SK-N-SH (cell line): ENCODE data around the gene ISL2. TPM values are rescaled to one million over a fixed set of nuclear protein-coding genes. Genes with fewer than 3 reads are reported as not detected.

ENCODE experiments used
- CTCF ChIA-PET: fragments of 300-600, 350-600 bp; formaldehyde crosslinking; extraction: SDS; loops from one replicate; lab custom pipeline; 2021; lab: Yijun Ruan, JAX
- POLR2A ChIA-PET: fragments of 350-600 bp; sonication (Branson Sonifier 250); formaldehyde crosslinking; extraction: SDS; loops from one replicate; lab custom pipeline; 2020; ENCODE audit warnings: antibody characterized with exemption, inconsistent platforms; lab: Yijun Ruan, JAX
- DNase-seq: peaks from one replicate; pipeline ENCODE4 v3.0.0; 2012
- H2AFZ ChIP-seq: fragments of 200-600 bp; sonication (generic); 2 replicates; pipeline ENCODE4 v1.8.1; 2016; ENCODE audit warnings: antibody characterized with exemption, mild to moderate bottlenecking, low read depth
- H3F3A ChIP-seq: fragments of 200-600 bp; sonication (generic); replicated peaks from 2 replicates; pipeline ENCODE3; 2016; ENCODE audit warnings: antibody characterized with exemption, mild to moderate bottlenecking; ENCODE audit not compliant: insufficient read depth
- H3K27ac ChIP-seq, 2 experiments: fragments of 200-500 bp in 1 of 2; fragments of 200-600 bp in 1 of 2; sonication (Bioruptor generic) in 1 of 2; sonication (generic), shearing (Covaris generic) in 1 of 2; 2 replicates each; pipeline versions ENCODE4 v1.5.1 to v1.6.1; 2014 to 2016; ENCODE audit warnings: low read depth in 2 of 2, inconsistent platforms in 1 of 2, low read length in 1 of 2, mild to moderate bottlenecking in 1 of 2, mixed read lengths in 1 of 2
- H3K27me3 ChIP-seq: fragments of 200-600 bp; sonication (generic), shearing (Covaris generic); 2 replicates; pipeline ENCODE4 v1.6.1; 2016; ENCODE audit warnings: mixed run types; ENCODE audit not compliant: insufficient read depth
- H3K36me3 ChIP-seq, 2 experiments: fragments of 200-500 bp in 1 of 2; fragments of 200-600 bp in 1 of 2; sonication (Bioruptor generic) in 1 of 2; sonication (generic) in 1 of 2; replicated peaks in 1 of 2; 2 replicates each; pipeline versions ENCODE3 to v1.5.1; 2014 to 2016; ENCODE audit warnings: low read length in 1 of 2, mild to moderate bottlenecking in 1 of 2; ENCODE audit not compliant: insufficient read depth in 2 of 2, control insufficient read depth in 1 of 2
- H3K4me1 ChIP-seq, 2 experiments: fragments of 200-500 bp in 1 of 2; fragments of 200-600 bp in 1 of 2; sonication (Bioruptor generic) in 1 of 2; sonication (generic), shearing (Covaris generic) in 1 of 2; 2 replicates each; pipeline versions ENCODE4 v1.5.1 to v1.6.1; 2014 to 2016; ENCODE audit warnings: low read depth in 1 of 2, low read length in 1 of 2, mixed run types in 1 of 2; ENCODE audit not compliant: insufficient read depth in 2 of 2, control insufficient read depth in 1 of 2
- H3K4me2 ChIP-seq: fragments of 200-600 bp; sonication (generic), shearing (Covaris generic); 2 replicates; pipeline ENCODE4 v1.6.1; 2017; ENCODE audit warnings: mixed run types
- H3K4me3 ChIP-seq, 2 experiments: fragments of 200-500 bp in 1 of 2; fragments of 200-600 bp in 1 of 2; sonication (Bioruptor generic) in 1 of 2; sonication (generic), shearing (Covaris generic) in 1 of 2; 2 replicates each; pipeline versions ENCODE4 v1.5.1 to v1.8.1; 2014 to 2016; ENCODE audit warnings: low read depth in 2 of 2, inconsistent platforms in 1 of 2, low read length in 1 of 2, mild to moderate bottlenecking in 1 of 2, mixed read lengths in 1 of 2, moderate library complexity in 1 of 2
- H3K79me2 ChIP-seq: fragments of 200-600 bp; sonication (generic); 2 replicates; pipeline ENCODE4 v1.8.1; 2017; ENCODE audit warnings: mild to moderate bottlenecking; ENCODE audit not compliant: insufficient read depth
- H3K9ac ChIP-seq: fragments of 200-600 bp; sonication (generic); 2 replicates; pipeline ENCODE4 v1.6.1; 2017; ENCODE audit warnings: mixed run types
- H3K9me2 ChIP-seq: fragments of 200-600 bp; sonication (generic); 2 replicates; pipeline ENCODE4 v1.6.1; 2017; ENCODE audit warnings: mixed run types
- H3K9me3 ChIP-seq: fragments of 200-600 bp; sonication (generic); 2 replicates; pipeline ENCODE4 v1.6.1; 2017; ENCODE audit warnings: mixed run types, mild to moderate bottlenecking, moderate library complexity
- H4K20me1 ChIP-seq: fragments of 200-600 bp; sonication (generic); 2 replicates; pipeline ENCODE4 v1.6.1; 2017; ENCODE audit warnings: mild to moderate bottlenecking, mixed run types; ENCODE audit not compliant: insufficient read depth
- EP300 ChIP-seq, 2 experiments: IDR thresholded peaks; 2 replicates each; pipeline versions ENCODE4 v1.4.0 to v1.6.1; 2012; ENCODE audit warnings: borderline replicate concordance in 1 of 2, low read depth in 1 of 2, low read length in 1 of 2
- EZH2phosphoT487 ChIP-seq: fragments of 200-600 bp; sonication (generic); IDR thresholded peaks from 2 replicates; pipeline ENCODE4 v1.6.1; 2017; ENCODE audit warnings: low read depth, mixed run types, mild to moderate bottlenecking, antibody characterized with exemption, moderate library complexity, borderline replicate concordance
- FOXJ3 ChIP-seq: sonication (generic); formaldehyde crosslinking; IDR thresholded peaks from 2 replicates; pipeline ENCODE4 v1.5.1; 2020; ENCODE audit warnings: mild to moderate bottlenecking, missing genetic modification reagents
- FOXM1 ChIP-seq: IDR thresholded peaks from 2 replicates; pipeline ENCODE4 v1.4.0; 2012; ENCODE audit warnings: low read depth, mild to moderate bottlenecking
- JUND ChIP-seq: IDR thresholded peaks from 2 replicates; pipeline ENCODE4 v1.4.0; 2012
- MEF2A ChIP-seq: IDR thresholded peaks from 2 replicates; pipeline ENCODE4 v1.4.0; 2012; ENCODE audit warnings: low read depth, borderline replicate concordance
- NFIC ChIP-seq: IDR thresholded peaks from 2 replicates; pipeline ENCODE4 v1.4.0; 2012; ENCODE audit warnings: borderline replicate concordance
- PBX3 ChIP-seq: IDR thresholded peaks from 2 replicates; pipeline ENCODE4; 2012
- RCOR1 ChIP-seq: fragments of 150-350 bp; IDR thresholded peaks from 2 replicates; pipeline ENCODE4 v1.6.1; 2017; ENCODE audit warnings: antibody characterized with exemption, low read length
- REST ChIP-seq: IDR thresholded peaks from 2 replicates; pipeline ENCODE4 v1.6.1; 2012; ENCODE audit warnings: mild to moderate bottlenecking, low read depth, low read length, moderate library complexity
- RXRA ChIP-seq: IDR thresholded peaks from 2 replicates; pipeline ENCODE4 v1.4.0; 2012; ENCODE audit warnings: low read depth, mild to moderate bottlenecking, borderline replicate concordance
- TEAD4 ChIP-seq: IDR thresholded peaks from 2 replicates; pipeline ENCODE4 v1.4.0; 2012; ENCODE audit warnings: mild to moderate bottlenecking, borderline replicate concordance; ENCODE audit not compliant: insufficient read depth
- USF1 ChIP-seq: IDR thresholded peaks from 2 replicates; pipeline ENCODE4 v1.4.0; 2012; ENCODE audit warnings: low read depth, borderline replicate concordance
- USF2 ChIP-seq: fragments of 150-350 bp; IDR thresholded peaks from 2 replicates; pipeline ENCODE4 v1.6.1; 2017; ENCODE audit warnings: antibody characterized with exemption, low read length, low read depth, borderline replicate concordance
- ZBTB33 ChIP-seq: IDR thresholded peaks from 2 replicates; pipeline ENCODE4 v1.4.0; 2012; ENCODE audit warnings: low read depth, borderline replicate concordance
- WGBS: methylation state at CpG from one replicate; pipeline ENCODE4 v1.1.6; 2017; ENCODE audit warnings: low lambda C conversion rate; 5-methylcytosine and 5-hydroxymethylcytosine counted together
- polyA plus RNA-seq, 3 experiments: library from polyadenylated mRNA; depleted of rRNA; stranded (reverse); fragments of >200 nt; gene quantifications; 2 replicates each; pipeline ENCODE4 v1.2.3, GENCODE V29; 2012

The ISL2 gene
- polyA plus RNA-seq, 1 of the 3 experiments (the other 2 are of a cell fraction): 6.0 TPM

- Histone ChIP-seq H3K9ac (no peak overlapping the region), H3K79me2 (no peaks in the 10 kb centered on the region), H3K9me2 (no peaks in the 10 kb centered on the region), H2AFZ (no peak overlapping the region), H3K4me3 (no peak overlapping the region), H4K20me1 (no peaks in the 10 kb centered on the region)
- CTCF ChIA-PET: no interaction called here
- POLR2A ChIA-PET: no interaction called here
- TF ChIP-seq FOXJ3 (CRISPR knock-in tag) (no peak), TEAD4 (no peak), EZH2phosphoT487 (no peak), ZBTB33 (no peak), EP300 (IDR thresholded peaks at IDR 0.05; ENCODE audit: borderline replicate concordance in 1 of 2, low read depth in 1 of 2, low read length in 1 of 2) (no peak), REST (no peak), FOXM1 (no peak), MEF2A (no peak), RXRA (no peak), NFIC (no peak), PBX3 (no peak), JUND (no peak), USF1 (no peak), RCOR1 (no peak), USF2 (no peak)
- TF ChIP-seq, all 33 proteins: peak for 0
- DNase-seq: no peak
- Histone ChIP-seq H3K27ac (no peak overlapping the region), H3K27me3 (no peaks in the 10 kb centered on the region), H3K9me3 (no peaks in the 10 kb centered on the region), H3K4me1 (no peaks in the 10 kb centered on the region), H3F3A (no peaks in the 10 kb centered on the region), H3K36me3 (peaks cover 2 to 5% of the 10 kb centered on the region in 2 experiments), H3K4me2 (no peak overlapping the region)
- WGBS: 89% methylated on average over 1 of the region's 1 CpG
Observed at GRCh38 chr15:76353023-76353577, 16.5 kb downstream of the ISL2 start.
